ENCODE measurements around the gene DFFB. TPM values are rescaled to one million over a fixed set of nuclear protein-coding genes. Genes with fewer than 3 reads are reported as not detected.

Gene DFFB
- total and polyA plus RNA-seq, 7 experiments from 2014 or later, result 9.8 to 27.7 (median 14.9) TPM

- Mint-ChIP-seq H3K4me3 (no peak overlapping the region), H3K36me3 (peaks cover 22 to 64% (median 39%) of the 10 kb centered on the region in 5 donors), H3K9me3 (peaks cover 0 to 15% (median 4%) of the 10 kb centered on the region in 11 donors), H3K27ac (peak overlapping the region in 1 of 9 donors; percentile 16), H3K4me1 (no peaks in the 10 kb centered on the region), H3K27me3 (no peaks in the 10 kb centered on the region)
- Histone ChIP-seq H3K27ac (ENCODE audit: low read depth, low read length) (no peak overlapping the region), H3K9me3 (ENCODE audit: control insufficient read depth in 2 of 3, low read length in 3 of 3) (peaks cover 0 to 12% (median 0%) of the 10 kb centered on the region in 3 experiments), H3K4me3 (ENCODE audit: low read length) (no peak overlapping the region), H3K36me3 (ENCODE audit: control insufficient read depth in 2 of 3, insufficient read depth in 3 of 3, low read length in 3 of 3) (peaks cover 0 to 76% (median 6%) of the 10 kb centered on the region in 3 experiments), H3K27me3 (ENCODE audit: control insufficient read depth in 2 of 2, insufficient read depth in 2 of 2, low read length in 2 of 2) (no peaks in the 10 kb centered on the region), H3K4me1 (ENCODE audit: control insufficient read depth in 2 of 2, insufficient read depth in 2 of 2, low read length in 2 of 2) (no peaks in the 10 kb centered on the region)
- POLR2A ChIA-PET, result interaction anchor here (0.8 kb wide), 1 partner anchor 16 kb away, joined by 3 read pairs; no protein-coding TSS in a partner anchor
- DNase-seq (no peak), ATAC-seq (no peak)
- CTCF ChIA-PET, result no interaction called here
- intact Hi-C loops (cut with micrococcal nuclease), result no loop called here
Observed at GRCh38 chr1:3841491-3841890, 15.8 kb upstream of the DFFB start.

- H3K27me3 ChIP-seq (ENCODE audit: control insufficient read depth in 2 of 2, insufficient read depth in 2 of 2, low read length in 2 of 2), result no peaks in the 10 kb centered on the region
- H3K9me3 ChIP-seq (ENCODE audit: control insufficient read depth in 2 of 3, low read length in 3 of 3), result peaks cover 0 to 2% (median 0%) of the 10 kb centered on the region in 3 experiments
- peaks cover 0 to 9% (median 0%) of the 10 kb centered on the region in 11 donors for H3K9me3 Mint-ChIP-seq
- ATAC-seq (no peak), DNase-seq (no peak)
- H3K27ac ChIP-seq (ENCODE audit: low read depth, low read length), result no peak overlapping the region
- peaks cover 14 to 64% (median 28%) of the 10 kb centered on the region in 5 donors for H3K36me3 Mint-ChIP-seq
- H3K4me1 ChIP-seq (ENCODE audit: control insufficient read depth in 2 of 2, insufficient read depth in 2 of 2, low read length in 2 of 2), result no peaks in the 10 kb centered on the region
- H3K4me3 ChIP-seq (ENCODE audit: low read length), result no peak overlapping the region
- ChIA-PET POLR2A (no interaction called here), CTCF (no interaction called here)
- no peak overlapping the region for H3K4me3 Mint-ChIP-seq
- H3K27me3 Mint-ChIP-seq, result no peaks in the 10 kb centered on the region
- peaks cover 0 to 75% (median 11%) of the 10 kb centered on the region in 3 experiments for H3K36me3 ChIP-seq (ENCODE audit: control insufficient read depth in 2 of 3, insufficient read depth in 3 of 3, low read length in 3 of 3)
- H3K27ac Mint-ChIP-seq, result no peak overlapping the region
- H3K4me1 Mint-ChIP-seq, result no peaks in the 10 kb centered on the region
- intact Hi-C loops (cut with micrococcal nuclease), result no loop called here
Observed at GRCh38 chr1:3842912-3843311, 14.4 kb upstream of the DFFB start.

- Histone ChIP-seq H3K27me3 (ENCODE audit: control insufficient read depth in 2 of 2, insufficient read depth in 2 of 2, low read length in 2 of 2) (no peaks in the 10 kb centered on the region), H3K9me3 (ENCODE audit: control insufficient read depth in 2 of 3, low read length in 3 of 3) (no peaks in the 10 kb centered on the region), H3K4me3 (ENCODE audit: low read length) (no peak overlapping the region), H3K27ac (ENCODE audit: low read depth, low read length) (no peak overlapping the region), H3K36me3 (ENCODE audit: control insufficient read depth in 2 of 3, insufficient read depth in 3 of 3, low read length in 3 of 3) (peaks cover 0 to 60% (median 8%) of the 10 kb centered on the region in 3 experiments), H3K4me1 (ENCODE audit: control insufficient read depth in 2 of 2, insufficient read depth in 2 of 2, low read length in 2 of 2) (no peaks in the 10 kb centered on the region)
- intact Hi-C loops (cut with micrococcal nuclease), result no loop called here
- CTCF ChIA-PET, result interaction anchor here (0.6 kb wide), 2 partner anchors 43 to 60 kb away, joined by 4 to 5 read pairs; no protein-coding TSS in a partner anchor
- Mint-ChIP-seq H3K27ac (peak overlapping the region in 1 of 9 donors; percentile 29), H3K4me3 (no peak overlapping the region), H3K27me3 (no peaks in the 10 kb centered on the region), H3K4me1 (no peaks in the 10 kb centered on the region), H3K9me3 (no peaks in the 10 kb centered on the region), H3K36me3 (peaks cover 0 to 51% (median 13%) of the 10 kb centered on the region in 5 donors)
- DNase-seq (no peak), ATAC-seq (no peak)
- POLR2A ChIA-PET, result interaction anchor here (0.8 to 1.5 kb wide), 2 partner anchors 53 to 90 kb away, joined by 3 to 4 read pairs; no protein-coding TSS in a partner anchor
Observed at GRCh38 chr1:3846541-3846940, 10.7 kb upstream of the DFFB start.

- H3K9me3 Mint-ChIP-seq, result no peaks in the 10 kb centered on the region
- no peaks in the 10 kb centered on the region for H3K4me1 Mint-ChIP-seq
- peaks cover 0 to 50% (median 13%) of the 10 kb centered on the region in 5 donors for H3K36me3 Mint-ChIP-seq
- H3K27ac ChIP-seq (ENCODE audit: low read depth, low read length), result no peak overlapping the region
- intact Hi-C loops (cut with micrococcal nuclease), result no loop called here
- no peaks in the 10 kb centered on the region for H3K9me3 ChIP-seq (ENCODE audit: control insufficient read depth in 2 of 3, low read length in 3 of 3)
- H3K36me3 ChIP-seq (ENCODE audit: control insufficient read depth in 2 of 3, insufficient read depth in 3 of 3, low read length in 3 of 3), result peaks cover 0 to 61% (median 8%) of the 10 kb centered on the region in 3 experiments
- no peak overlapping the region for H3K27ac Mint-ChIP-seq
- no peak overlapping the region for H3K4me3 ChIP-seq (ENCODE audit: low read length)
- ATAC-seq (no peak), DNase-seq (no peak)
- H3K4me1 ChIP-seq (ENCODE audit: control insufficient read depth in 2 of 2, insufficient read depth in 2 of 2, low read length in 2 of 2), result no peaks in the 10 kb centered on the region
- no peaks in the 10 kb centered on the region for H3K27me3 ChIP-seq (ENCODE audit: control insufficient read depth in 2 of 2, insufficient read depth in 2 of 2, low read length in 2 of 2)
- H3K4me3 Mint-ChIP-seq, result no peak overlapping the region
- ChIA-PET CTCF (interaction anchor here (0.6 kb wide), 1 partner anchor 43 kb away, joined by 5 read pairs; no protein-coding TSS in a partner anchor), POLR2A (interaction anchor here (1.5 kb wide), 1 partner anchor 52 kb away, joined by 4 read pairs; no protein-coding TSS in a partner anchor)
- H3K27me3 Mint-ChIP-seq, result no peaks in the 10 kb centered on the region
Observed at GRCh38 chr1:3847081-3847480, 10.2 kb upstream of the DFFB start.

GRCh38 chr1:3850857-3851256 lies 6.4 kb upstream of the DFFB start:
- Histone ChIP-seq H3K4me3 (ENCODE audit: low read length) (no peak overlapping the region), H3K9me3 (ENCODE audit: control insufficient read depth in 2 of 3, low read length in 3 of 3) (no peaks in the 10 kb centered on the region), H3K27ac (ENCODE audit: low read depth, low read length) (no peak overlapping the region), H3K27me3 (ENCODE audit: control insufficient read depth in 2 of 2, insufficient read depth in 2 of 2, low read length in 2 of 2) (no peaks in the 10 kb centered on the region), H3K36me3 (ENCODE audit: control insufficient read depth in 2 of 3, insufficient read depth in 3 of 3, low read length in 3 of 3) (peaks cover 0 to 40% (median 8%) of the 10 kb centered on the region in 3 experiments), H3K4me1 (ENCODE audit: control insufficient read depth in 2 of 2, insufficient read depth in 2 of 2, low read length in 2 of 2) (peaks cover 5 to 6% of the 10 kb centered on the region in 2 donors)
- ChIA-PET CTCF (no interaction called here), POLR2A (no interaction called here)
- Mint-ChIP-seq H3K4me1 (peaks cover 13 to 23% (median 20%) of the 10 kb centered on the region in 7 donors), H3K27ac (no peak overlapping the region), H3K4me3 (no peak overlapping the region), H3K27me3 (no peaks in the 10 kb centered on the region), H3K9me3 (no peaks in the 10 kb centered on the region), H3K36me3 (peaks cover 0 to 36% (median 13%) of the 10 kb centered on the region in 5 donors)
- DNase-seq (no peak), ATAC-seq (no peak)
- intact Hi-C loops (cut with micrococcal nuclease), result no loop called here

DNA sequence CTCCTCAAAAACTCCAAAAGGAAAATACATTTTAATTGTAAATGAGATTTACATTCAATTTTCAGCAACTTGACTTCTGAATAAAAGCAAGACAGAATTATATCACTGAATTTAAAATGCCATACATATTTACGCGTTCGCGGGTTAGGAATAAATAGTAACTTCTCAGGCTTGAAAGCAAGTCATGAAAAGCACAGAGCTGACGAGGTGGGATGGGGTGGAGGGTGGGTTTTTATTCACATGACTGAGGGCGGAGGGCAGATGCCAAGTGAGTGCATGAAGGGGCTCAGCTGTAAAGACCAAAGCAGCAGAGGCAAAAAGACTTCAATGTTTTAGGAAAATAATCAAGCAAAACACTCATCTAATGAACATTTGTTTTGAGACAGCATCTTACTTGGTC lies 6.0 kb upstream of the DFFB start:
- Mint-ChIP-seq H3K4me1 (peaks cover 15 to 25% (median 23%) of the 10 kb centered on the region in 7 donors), H3K36me3 (peaks cover 0 to 36% (median 13%) of the 10 kb centered on the region in 5 donors), H3K27me3 (no peaks in the 10 kb centered on the region), H3K9me3 (no peaks in the 10 kb centered on the region), H3K4me3 (no peak overlapping the region), H3K27ac (no peak overlapping the region)
- Histone ChIP-seq H3K4me3 (ENCODE audit: low read length) (no peak overlapping the region), H3K27ac (ENCODE audit: low read depth, low read length) (no peak overlapping the region), H3K27me3 (ENCODE audit: control insufficient read depth in 2 of 2, insufficient read depth in 2 of 2, low read length in 2 of 2) (no peaks in the 10 kb centered on the region), H3K4me1 (ENCODE audit: control insufficient read depth in 2 of 2, insufficient read depth in 2 of 2, low read length in 2 of 2) (peaks cover 10% of the 10 kb centered on the region in 2 donors), H3K9me3 (ENCODE audit: control insufficient read depth in 2 of 3, low read length in 3 of 3) (no peaks in the 10 kb centered on the region), H3K36me3 (ENCODE audit: control insufficient read depth in 2 of 3, insufficient read depth in 3 of 3, low read length in 3 of 3) (peaks cover 0 to 40% (median 8%) of the 10 kb centered on the region in 3 experiments)
- intact Hi-C loops (cut with micrococcal nuclease), result no loop called here
- ChIA-PET POLR2A (no interaction called here), CTCF (no interaction called here)
- DNase-seq (no peak), ATAC-seq (no peak)

DNA sequence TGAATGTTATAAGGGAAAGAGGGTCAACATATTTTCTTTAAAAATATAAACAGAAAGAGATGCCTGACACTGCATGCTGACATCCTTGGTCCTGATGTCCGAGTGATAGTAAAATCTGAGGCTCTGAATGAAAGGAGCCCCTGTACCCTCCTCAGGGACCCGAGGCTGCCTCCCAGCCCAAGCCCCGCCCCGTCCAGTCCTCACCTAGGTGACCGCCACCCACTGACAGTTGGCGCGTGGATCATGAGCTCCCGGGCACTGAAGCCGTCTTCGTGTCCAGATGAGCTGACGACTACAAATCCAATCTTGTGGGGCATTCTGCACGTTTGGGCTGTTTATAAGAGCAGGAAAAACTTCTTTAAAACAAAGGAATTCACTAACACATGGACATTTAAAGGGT lies 5.2 kb upstream of the DFFB start:
- H3K9me3 Mint-ChIP-seq, result no peaks in the 10 kb centered on the region
- DNase-seq (no peak), ATAC-seq (no peak)
- Histone ChIP-seq H3K36me3 (ENCODE audit: control insufficient read depth in 2 of 3, insufficient read depth in 3 of 3, low read length in 3 of 3) (peaks cover 0 to 35% (median 8%) of the 10 kb centered on the region in 3 experiments), H3K4me3 (ENCODE audit: low read length) (no peak overlapping the region), H3K27me3 (ENCODE audit: control insufficient read depth in 2 of 2, insufficient read depth in 2 of 2, low read length in 2 of 2) (no peaks in the 10 kb centered on the region), H3K4me1 (ENCODE audit: control insufficient read depth in 2 of 2, insufficient read depth in 2 of 2, low read length in 2 of 2) (peaks cover 10% of the 10 kb centered on the region in 2 donors), H3K27ac (ENCODE audit: low read depth, low read length) (no peak overlapping the region), H3K9me3 (ENCODE audit: control insufficient read depth in 2 of 3, low read length in 3 of 3) (no peaks in the 10 kb centered on the region)
- H3K4me1 Mint-ChIP-seq, result peaks cover 15 to 29% (median 23%) of the 10 kb centered on the region in 7 donors
- ChIA-PET POLR2A (no interaction called here), CTCF (no interaction called here)
- no peak overlapping the region for H3K4me3 Mint-ChIP-seq
- no peaks in the 10 kb centered on the region for H3K27me3 Mint-ChIP-seq
- intact Hi-C loops (cut with micrococcal nuclease), result no loop called here
- no peak overlapping the region for H3K27ac Mint-ChIP-seq
- peaks cover 0 to 30% (median 8%) of the 10 kb centered on the region in 5 donors for H3K36me3 Mint-ChIP-seq

All from naive thymus-derived CD4-positive, alpha-beta T cell (primary cell).